NT2/D1 (cell line): ENCODE measurements around the gene NHLH2.
A peak's percentile ranks its signal among the peaks of the same experiment; 100 is the strongest.

Source experiments
- DNase-seq: peaks from one replicate; pipeline ENCODE4 v3.0.0-alpha.2; 2011; ENCODE audit warnings: low read depth, low spot score
- H3K27me3 ChIP-seq: 2 replicates; pipeline ENCODE4 v1.6.0; 2011; ENCODE audit warnings: mild to moderate bottlenecking; ENCODE audit not compliant: insufficient read length, insufficient read depth
- H3K36me3 ChIP-seq: 2 replicates; pipeline ENCODE4 v1.6.1; 2011; ENCODE audit warnings: mild to moderate bottlenecking, low read length, mixed read lengths; ENCODE audit not compliant: insufficient read depth, insufficient read length
- H3K4me1 ChIP-seq: 2 replicates; pipeline ENCODE4 v1.5.1; 2011; ENCODE audit not compliant: insufficient read depth, insufficient read length
- H3K4me3 ChIP-seq: 2 replicates; pipeline ENCODE4 v1.5.1; 2011; ENCODE audit warnings: low read depth; ENCODE audit not compliant: insufficient read length
- H3K9ac ChIP-seq: 2 replicates; pipeline ENCODE4 v1.6.0; 2011; ENCODE audit warnings: low read depth; ENCODE audit not compliant: insufficient read length
- H3K9me3 ChIP-seq: 2 replicates; pipeline ENCODE4 v1.5.1; 2011; ENCODE audit warnings: mild to moderate bottlenecking, low read length; ENCODE audit not compliant: insufficient read depth
- SUZ12 ChIP-seq: IDR thresholded peaks from 2 replicates; pipeline ENCODE4 v1.6.1; 2011; ENCODE audit not compliant: insufficient read length, insufficient read depth; ENCODE audit errors: extremely low read depth
- YY1 ChIP-seq: IDR thresholded peaks from 2 replicates; pipeline ENCODE4 v1.6.1; 2011; ENCODE audit not compliant: insufficient read length, insufficient read depth
- ZNF274 ChIP-seq: IDR thresholded peaks from 2 replicates; pipeline ENCODE4 v1.6.1; 2011; ENCODE audit warnings: mild to moderate bottlenecking, low read depth, low read length

Gene NHLH2

GRCh38 chr1:115796897-115797296, 44.0 kb downstream of the NHLH2 start:
- DNase-seq: peak; percentile 61
- Histone ChIP-seq H3K4me1 (no peaks in the 10 kb centered on the region), H3K27me3 (no peaks in the 10 kb centered on the region), H3K36me3 (no peaks in the 10 kb centered on the region), H3K9me3 (no peaks in the 10 kb centered on the region), H3K9ac (no peak overlapping the region), H3K4me3 (no peak overlapping the region)
- TF ChIP-seq ZNF274: no peak
- TF ChIP-seq SUZ12: no peak
- TF ChIP-seq YY1: no peak

GRCh38 chr1:115796036-115796435, 44.9 kb downstream of the NHLH2 start:
- no peak for DNase-seq
- Histone ChIP-seq H3K4me3 (no peak overlapping the region), H3K4me1 (no peaks in the 10 kb centered on the region), H3K27me3 (no peaks in the 10 kb centered on the region), H3K36me3 (no peaks in the 10 kb centered on the region), H3K9me3 (no peaks in the 10 kb centered on the region), H3K9ac (no peak overlapping the region)
- TF ChIP-seq SUZ12 (no peak), YY1 (no peak), ZNF274 (no peak)

GRCh38 chr1:115794976-115795639, 45.8 kb downstream of the NHLH2 start:
- Histone ChIP-seq H3K27me3 (no peaks in the 10 kb centered on the region), H3K4me3 (no peak overlapping the region), H3K9me3 (no peaks in the 10 kb centered on the region), H3K4me1 (no peaks in the 10 kb centered on the region), H3K36me3 (no peaks in the 10 kb centered on the region), H3K9ac (no peak overlapping the region)
- no peak for DNase-seq
- TF ChIP-seq SUZ12 (no peak), ZNF274 (no peak), YY1 (no peak)

- Histone ChIP-seq H3K4me1 (no peaks in the 10 kb centered on the region), H3K36me3 (no peaks in the 10 kb centered on the region), H3K9ac (no peak overlapping the region), H3K9me3 (no peaks in the 10 kb centered on the region; the same call in 1 of the 2 replicates), H3K27me3 (no peaks in the 10 kb centered on the region), H3K4me3 (no peak overlapping the region)
- no peak for TF ChIP-seq YY1
- TF ChIP-seq ZNF274: no peak
- TF ChIP-seq SUZ12: no peak
- no peak for DNase-seq
Measured at GRCh38 chr1:115793162-115793561, 47.8 kb downstream of the NHLH2 start.

GRCh38 chr1:115791816-115792215, 49.1 kb downstream of the NHLH2 start:
- TF ChIP-seq ZNF274 (no peak), YY1 (no peak)
- DNase-seq: no peak
- Histone ChIP-seq H3K27me3 (no peaks in the 10 kb centered on the region), H3K4me3 (no peak overlapping the region), H3K9me3 (peaks cover 10% of the 10 kb centered on the region; the same call in 1 of the 2 replicates), H3K4me1 (no peaks in the 10 kb centered on the region), H3K36me3 (no peaks in the 10 kb centered on the region), H3K9ac (no peak overlapping the region)

- H3K36me3 ChIP-seq: no peaks in the 10 kb centered on the region
- H3K9me3 ChIP-seq: peaks cover 10% of the 10 kb centered on the region; the same call in 1 of the 2 replicates
- H3K27me3 ChIP-seq: no peaks in the 10 kb centered on the region
- no peak for TF ChIP-seq YY1
- TF ChIP-seq SUZ12: no peak
- TF ChIP-seq ZNF274: no peak
- no peak overlapping the region for H3K9ac ChIP-seq
- DNase-seq: no peak
- H3K4me1 ChIP-seq: no peaks in the 10 kb centered on the region
- H3K4me3 ChIP-seq: no peak overlapping the region
Measured at GRCh38 chr1:115790846-115791245, 50.1 kb downstream of the NHLH2 start.

- H3K9me3 ChIP-seq: peaks cover 10% of the 10 kb centered on the region; the same call in 1 of the 2 replicates
- no peaks in the 10 kb centered on the region for H3K36me3 ChIP-seq
- no peaks in the 10 kb centered on the region for H3K4me1 ChIP-seq
- no peak overlapping the region for H3K9ac ChIP-seq
- no peak for TF ChIP-seq ZNF274
- no peak for TF ChIP-seq YY1
- no peak for TF ChIP-seq SUZ12
- no peak overlapping the region for H3K4me3 ChIP-seq
- no peak for DNase-seq
- no peaks in the 10 kb centered on the region for H3K27me3 ChIP-seq
Measured at GRCh38 chr1:115790356-115790755, 50.6 kb downstream of the NHLH2 start.
